ENCODE data around the gene PADI1. TPM values are rescaled to one million over a fixed set of nuclear protein-coding genes. Genes with fewer than 3 reads are reported as not detected.

Gene PADI1
- polyA plus RNA-seq = not detected
- long read RNA-seq, donor 1 = 0 reads
- long read RNA-seq, donor 2 = 0 reads
- long read RNA-seq, donor 3 = 0 reads
- long read RNA-seq, donor 4 = 0 reads
- long read RNA-seq, donor 5 = 0 reads
- long read RNA-seq, donor 6 = 0 reads
- long read RNA-seq, donor 7 = 0 reads
- long read RNA-seq, donor 8 = 0 reads
- long read RNA-seq, donor 9 = 0 reads
- long read RNA-seq, donor 10 = 0 reads
- long read RNA-seq, donor 11 = 0 reads

GRCh38 chr1:17204546-17205440 is at the start of gene PADI1:
PADI1 (plus strand) TSS chr1:17205128; CDS start chr1:17205218, 90 bp downstream.
- H3K9me3 ChIP-seq (ENCODE audit: control insufficient read depth, low read depth, low read length) = no peaks in the 10 kb centered on the region
- no CpG with 5 or more reads among the region's 9 CpGs for WGBS (ENCODE audit: insufficient coverage, low lambda C conversion rate)
- no peaks in the 10 kb centered on the region for H3K36me3 ChIP-seq (ENCODE audit: control insufficient read depth, insufficient read depth, low read length)
- no peaks in the 10 kb centered on the region for H3K27me3 ChIP-seq (ENCODE audit: control insufficient read depth, insufficient read depth, low read length)
- no peak within 1 kb of the TSS for H3K27ac ChIP-seq (ENCODE audit: low read length)
- DNase-seq = no peak
- H3K4me3 ChIP-seq (ENCODE audit: low read length) = no peak within 1 kb of the TSS
- H3K4me1 ChIP-seq (ENCODE audit: control insufficient read depth, insufficient read depth, low read length) = peaks cover 4% of the 10 kb centered on the region

- no CpG with 5 or more reads among the region's 2 CpGs for WGBS (ENCODE audit: insufficient coverage, low lambda C conversion rate)
- no peak overlapping the region for H3K27ac ChIP-seq (ENCODE audit: low read length)
- no peaks in the 10 kb centered on the region for H3K27me3 ChIP-seq (ENCODE audit: control insufficient read depth, insufficient read depth, low read length)
- H3K9me3 ChIP-seq (ENCODE audit: control insufficient read depth, low read depth, low read length) = no peaks in the 10 kb centered on the region
- H3K4me3 ChIP-seq (ENCODE audit: low read length) = no peak overlapping the region
- no peaks in the 10 kb centered on the region for H3K36me3 ChIP-seq (ENCODE audit: control insufficient read depth, insufficient read depth, low read length)
- no peaks in the 10 kb centered on the region for H3K4me1 ChIP-seq (ENCODE audit: control insufficient read depth, insufficient read depth, low read length)
- no peak for DNase-seq
These were observed 49.5 kb upstream of the PADI1 start for GRCh38 chr1:17155257-17155920.

- no peaks in the 10 kb centered on the region for H3K27me3 ChIP-seq (ENCODE audit: control insufficient read depth, insufficient read depth, low read length)
- DNase-seq = no peak
- no peaks in the 10 kb centered on the region for H3K4me1 ChIP-seq (ENCODE audit: control insufficient read depth, insufficient read depth, low read length)
- H3K27ac ChIP-seq (ENCODE audit: low read length) = no peak overlapping the region
- H3K9me3 ChIP-seq (ENCODE audit: control insufficient read depth, low read depth, low read length) = no peaks in the 10 kb centered on the region
- whole genome bisulfite sequencing (ENCODE audit: insufficient coverage, low lambda C conversion rate) = 67% methylated on average over 1 of the region's 3 CpGs
- no peak overlapping the region for H3K4me3 ChIP-seq (ENCODE audit: low read length)
- H3K36me3 ChIP-seq (ENCODE audit: control insufficient read depth, insufficient read depth, low read length) = no peaks in the 10 kb centered on the region
These were observed 48.8 kb upstream of the PADI1 start for GRCh38 chr1:17156108-17156507.

- Histone ChIP-seq H3K9me3 (ENCODE audit: control insufficient read depth, low read depth, low read length) (no peaks in the 10 kb centered on the region), H3K4me3 (ENCODE audit: low read length) (no peak overlapping the region), H3K36me3 (ENCODE audit: control insufficient read depth, insufficient read depth, low read length) (no peaks in the 10 kb centered on the region), H3K4me1 (ENCODE audit: control insufficient read depth, insufficient read depth, low read length) (no peaks in the 10 kb centered on the region), H3K27me3 (ENCODE audit: control insufficient read depth, insufficient read depth, low read length) (no peaks in the 10 kb centered on the region), H3K27ac (ENCODE audit: low read length) (no peak overlapping the region)
- WGBS (ENCODE audit: insufficient coverage, low lambda C conversion rate) = no CpG with 5 or more reads among the region's 2 CpGs
- no peak for DNase-seq
These were observed 46.0 kb upstream of the PADI1 start for GRCh38 chr1:17158961-17159360.

- Histone ChIP-seq H3K9me3 (ENCODE audit: control insufficient read depth, low read depth, low read length) (no peaks in the 10 kb centered on the region), H3K27me3 (ENCODE audit: control insufficient read depth, insufficient read depth, low read length) (peaks cover 3% of the 10 kb centered on the region), H3K27ac (ENCODE audit: low read length) (no peak overlapping the region), H3K4me1 (ENCODE audit: control insufficient read depth, insufficient read depth, low read length) (no peaks in the 10 kb centered on the region), H3K4me3 (ENCODE audit: low read length) (no peak overlapping the region), H3K36me3 (ENCODE audit: control insufficient read depth, insufficient read depth, low read length) (no peaks in the 10 kb centered on the region)
- DNase-seq = no peak
- WGBS (ENCODE audit: insufficient coverage, low lambda C conversion rate) = 100% methylated on average over 1 of the region's 3 CpGs
These were observed 43.7 kb upstream of the PADI1 start for GRCh38 chr1:17161137-17161740.

GRCh38 chr1:17161926-17162800 is 42.8 kb upstream of the PADI1 start:
- Histone ChIP-seq H3K36me3 (ENCODE audit: control insufficient read depth, insufficient read depth, low read length) (no peaks in the 10 kb centered on the region), H3K4me1 (ENCODE audit: control insufficient read depth, insufficient read depth, low read length) (no peaks in the 10 kb centered on the region)
- WGBS (ENCODE audit: insufficient coverage, low lambda C conversion rate) = no CpG with 5 or more reads among the region's 20 CpGs

GRCh38 chr1:17162941-17163340 is 42.0 kb upstream of the PADI1 start:
- WGBS (ENCODE audit: insufficient coverage, low lambda C conversion rate) = no CpG with 5 or more reads among the region's 7 CpGs
- no peak overlapping the region for H3K27ac ChIP-seq (ENCODE audit: low read length)

More at GRCh38 chr1:17161926-17162800, 42.8 kb upstream of the PADI1 start:
- H3K9me3 ChIP-seq (ENCODE audit: control insufficient read depth, low read depth, low read length) = no peaks in the 10 kb centered on the region
- DNase-seq = no peak
- H3K27me3 ChIP-seq (ENCODE audit: control insufficient read depth, insufficient read depth, low read length) = peaks cover 6% of the 10 kb centered on the region
- H3K4me3 ChIP-seq (ENCODE audit: low read length) = no peak overlapping the region
- no peak overlapping the region for H3K27ac ChIP-seq (ENCODE audit: low read length)

GRCh38 chr1:17163371-17163770 is 41.6 kb upstream of the PADI1 start:
- no peak for DNase-seq
- H3K36me3 ChIP-seq (ENCODE audit: control insufficient read depth, insufficient read depth, low read length) = no peaks in the 10 kb centered on the region
- no peaks in the 10 kb centered on the region for H3K9me3 ChIP-seq (ENCODE audit: control insufficient read depth, low read depth, low read length)
- H3K27me3 ChIP-seq (ENCODE audit: control insufficient read depth, insufficient read depth, low read length) = peaks cover 8% of the 10 kb centered on the region
- H3K4me1 ChIP-seq (ENCODE audit: control insufficient read depth, insufficient read depth, low read length) = no peaks in the 10 kb centered on the region
- H3K27ac ChIP-seq (ENCODE audit: low read length) = no peak overlapping the region
- WGBS (ENCODE audit: insufficient coverage, low lambda C conversion rate) = no CpG with 5 or more reads among the region's 7 CpGs
- H3K4me3 ChIP-seq (ENCODE audit: low read length) = no peak overlapping the region

More at GRCh38 chr1:17162941-17163340, 42.0 kb upstream of the PADI1 start:
- H3K9me3 ChIP-seq (ENCODE audit: control insufficient read depth, low read depth, low read length) = no peaks in the 10 kb centered on the region
- H3K27me3 ChIP-seq (ENCODE audit: control insufficient read depth, insufficient read depth, low read length) = peaks cover 8% of the 10 kb centered on the region
- no peak for DNase-seq
- H3K4me1 ChIP-seq (ENCODE audit: control insufficient read depth, insufficient read depth, low read length) = no peaks in the 10 kb centered on the region
- no peaks in the 10 kb centered on the region for H3K36me3 ChIP-seq (ENCODE audit: control insufficient read depth, insufficient read depth, low read length)
- no peak overlapping the region for H3K4me3 ChIP-seq (ENCODE audit: low read length)

GRCh38 chr1:17163789-17164666 is 40.9 kb upstream of the PADI1 start:
- H3K9me3 ChIP-seq (ENCODE audit: control insufficient read depth, low read depth, low read length) = no peaks in the 10 kb centered on the region
- no peaks in the 10 kb centered on the region for H3K36me3 ChIP-seq (ENCODE audit: control insufficient read depth, insufficient read depth, low read length)
- no peak overlapping the region for H3K4me3 ChIP-seq (ENCODE audit: low read length)
- no CpG with 5 or more reads among the region's 16 CpGs for WGBS (ENCODE audit: insufficient coverage, low lambda C conversion rate)
- H3K27me3 ChIP-seq (ENCODE audit: control insufficient read depth, insufficient read depth, low read length) = peaks cover 8% of the 10 kb centered on the region
- no peak for DNase-seq
- H3K4me1 ChIP-seq (ENCODE audit: control insufficient read depth, insufficient read depth, low read length) = no peaks in the 10 kb centered on the region
- no peak overlapping the region for H3K27ac ChIP-seq (ENCODE audit: low read length)
